Measurements from ENCODE around the gene PSRC1. TPM values are rescaled to one million over a fixed set of nuclear protein-coding genes. Genes with fewer than 3 reads are reported as not detected.

The PSRC1 gene
- total RNA-seq, 6 donors from 2014 or later: 1.5 to 16.8 (median 4.9) TPM

GRCh38 chr1:109242387-109242786 lies 40.6 kb downstream of the PSRC1 start:
- no peak for TF ChIP-seq POLR2A (IDR thresholded peaks at IDR 0.05)
- TF ChIP-seq POLR2AphosphoS5 (IDR thresholded peaks at IDR 0.05): no peak
- TF ChIP-seq, protein P1, sequence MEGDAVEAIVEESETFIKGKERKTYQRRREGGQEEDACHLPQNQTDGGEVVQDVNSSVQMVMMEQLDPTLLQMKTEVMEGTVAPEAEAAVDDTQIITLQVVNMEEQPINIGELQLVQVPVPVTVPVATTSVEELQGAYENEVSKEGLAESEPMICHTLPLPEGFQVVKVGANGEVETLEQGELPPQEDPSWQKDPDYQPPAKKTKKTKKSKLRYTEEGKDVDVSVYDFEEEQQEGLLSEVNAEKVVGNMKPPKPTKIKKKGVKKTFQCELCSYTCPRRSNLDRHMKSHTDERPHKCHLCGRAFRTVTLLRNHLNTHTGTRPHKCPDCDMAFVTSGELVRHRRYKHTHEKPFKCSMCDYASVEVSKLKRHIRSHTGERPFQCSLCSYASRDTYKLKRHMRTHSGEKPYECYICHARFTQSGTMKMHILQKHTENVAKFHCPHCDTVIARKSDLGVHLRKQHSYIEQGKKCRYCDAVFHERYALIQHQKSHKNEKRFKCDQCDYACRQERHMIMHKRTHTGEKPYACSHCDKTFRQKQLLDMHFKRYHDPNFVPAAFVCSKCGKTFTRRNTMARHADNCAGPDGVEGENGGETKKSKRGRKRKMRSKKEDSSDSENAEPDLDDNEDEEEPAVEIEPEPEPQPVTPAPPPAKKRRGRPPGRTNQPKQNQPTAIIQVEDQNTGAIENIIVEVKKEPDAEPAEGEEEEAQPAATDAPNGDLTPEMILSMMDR (IDR thresholded peaks at IDR 0.05): no peak
- no peak for TF ChIP-seq EP300 (IDR thresholded peaks at IDR 0.05)
- DNase-seq: peak in 1 of 2 donors; percentile 21
- no peak for ATAC-seq (ENCODE audit: low FRiP score in 2 of 2)
- H3K36me3 ChIP-seq: peaks cover 12 to 21% (median 17%) of the 10 kb centered on the region in 4 donors
- 44 to 59% methylated on average over 7 of the region's 7 CpGs for WGBS, 2 donors
- no peaks in the 10 kb centered on the region for H3K9me3 ChIP-seq
- no peaks in the 10 kb centered on the region for H3K27me3 ChIP-seq
- peak overlapping the region in 1 of 4 donors; percentile 7 for H3K27ac ChIP-seq
- peaks cover 15 to 25% (median 21%) of the 10 kb centered on the region in 4 donors for H3K4me1 ChIP-seq
- H3K4me3 ChIP-seq: no peak overlapping the region

DNA sequence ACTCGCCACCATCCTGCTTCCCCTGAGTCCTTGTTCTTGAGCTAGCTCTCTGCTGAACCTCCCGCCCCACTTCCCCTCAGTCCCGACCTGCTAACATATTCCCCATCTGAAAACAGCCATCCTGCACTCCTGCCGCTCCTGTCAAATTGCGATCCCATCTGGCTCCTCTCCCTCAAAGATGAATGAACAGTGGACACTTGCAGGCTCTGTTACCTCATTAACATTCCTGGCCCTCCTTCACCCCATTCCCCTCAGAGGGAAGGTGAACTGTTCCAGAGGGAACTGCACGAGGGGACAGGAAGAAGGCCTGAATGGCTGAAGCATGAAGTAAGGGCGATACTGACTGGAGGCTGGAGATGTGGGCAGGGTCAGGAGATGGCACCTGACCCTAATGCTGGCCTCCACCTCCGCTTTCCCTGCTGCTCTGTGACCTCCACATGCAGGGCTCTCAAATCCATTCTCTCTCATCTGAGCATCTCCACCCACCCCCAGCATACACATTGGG lies 41.1 kb downstream of the PSRC1 start:
- Histone ChIP-seq H3K27ac (peak overlapping the region in 1 of 4 donors; percentile 7), H3K4me3 (no peak overlapping the region), H3K36me3 (peaks cover 15 to 26% (median 21%) of the 10 kb centered on the region in 4 donors), H3K4me1 (peaks cover 15 to 25% (median 21%) of the 10 kb centered on the region in 4 donors), H3K9me3 (no peaks in the 10 kb centered on the region), H3K27me3 (no peaks in the 10 kb centered on the region)
- no peak for ATAC-seq (ENCODE audit: low FRiP score in 2 of 2)
- 23 to 28% methylated on average over 8 of the region's 8 CpGs for WGBS, 2 donors
- no peak for DNase-seq
- no peak for TF ChIP-seq EP300 (IDR thresholded peaks at IDR 0.05)
- no peak for TF ChIP-seq POLR2A (IDR thresholded peaks at IDR 0.05)
- no peak for TF ChIP-seq POLR2AphosphoS5 (IDR thresholded peaks at IDR 0.05)
- TF ChIP-seq, protein P1 (IDR thresholded peaks at IDR 0.05): no peak

- DNase-seq (peak in 1 of 2 donors; percentile 25), ATAC-seq (ENCODE audit: low FRiP score in 2 of 2) (no peak)
- TF ChIP-seq POLR2AphosphoS5 (IDR thresholded peaks at IDR 0.05) (no peak), POLR2A (IDR thresholded peaks at IDR 0.05) (no peak), EP300 (IDR thresholded peaks at IDR 0.05) (no peak)
- TF ChIP-seq, protein P1 (IDR thresholded peaks at IDR 0.05): no peak
These were observed 41.6 kb downstream of the PSRC1 start for GRCh38 chr1:109241344-109241743.

GRCh38 chr1:109240158-109241152 lies 42.5 kb downstream of the PSRC1 start:
- Histone ChIP-seq H3K4me3 (no peak overlapping the region), H3K27me3 (no peaks in the 10 kb centered on the region), H3K27ac (peak overlapping the region in 3 of 4 donors; percentile 13 to 58 (median 46)), H3K36me3 (peaks cover 28 to 41% (median 35%) of the 10 kb centered on the region in 4 donors), H3K4me1 (peaks cover 15 to 25% (median 21%) of the 10 kb centered on the region in 4 donors), H3K9me3 (no peaks in the 10 kb centered on the region)
- ATAC-seq (ENCODE audit: low FRiP score in 2 of 2) (peak; percentile 56 to 61), DNase-seq (peak; percentile 25 to 90)
- TF ChIP-seq POLR2AphosphoS5 (IDR thresholded peaks at IDR 0.05): no peak
- TF ChIP-seq, protein P1 (IDR thresholded peaks at IDR 0.05): no peak
- TF ChIP-seq EP300 (IDR thresholded peaks at IDR 0.05): no peak
- no peak for TF ChIP-seq POLR2A (IDR thresholded peaks at IDR 0.05)
- 28 to 32% methylated on average over 7 to 21 of the region's 26 CpGs for WGBS, 2 donors

More at GRCh38 chr1:109241344-109241743, 41.6 kb downstream of the PSRC1 start:
- Histone ChIP-seq H3K4me1 (peaks cover 15 to 25% (median 21%) of the 10 kb centered on the region in 4 donors), H3K27ac (no peak overlapping the region), H3K27me3 (no peaks in the 10 kb centered on the region), H3K36me3 (peaks cover 19 to 32% (median 26%) of the 10 kb centered on the region in 4 donors), H3K4me3 (no peak overlapping the region), H3K9me3 (no peaks in the 10 kb centered on the region)
- 16 to 20% methylated on average over 6 of the region's 6 CpGs for WGBS, 2 donors
